HFFc6 (cell line): ENCODE results near the gene APIP. TPM values are rescaled to one million over a fixed set of nuclear protein-coding genes. Genes with fewer than 3 reads are reported as not detected.
"Not testable (repeated sequence)": the region's sequence is repeated elsewhere in the genome, so short reads cannot be mapped to it uniquely, and the experiment has no call there.

Experiments used
- DNase-seq: peaks from one replicate; pipeline ENCODE4 v3.0.0-alpha.2; 2018
- H3K27ac Mint-ChIP-seq: 2 replicates; pipeline ENCODE4 v1.8.0; 2020; ENCODE audit warnings: mild to moderate bottlenecking, mixed read lengths
- H3K27me3 Mint-ChIP-seq: 2 replicates; pipeline ENCODE4 v1.8.0; 2021; ENCODE audit warnings: mild to moderate bottlenecking, moderate library complexity, mixed read lengths; ENCODE audit not compliant: insufficient read depth
- H3K36me3 Mint-ChIP-seq: 2 replicates; pipeline ENCODE4 v1.8.0; 2021; ENCODE audit warnings: low read depth, mixed read lengths
- H3K4me1 Mint-ChIP-seq: 2 replicates; pipeline ENCODE4 v1.8.0; 2020; ENCODE audit warnings: low read depth, mixed read lengths
- H3K4me3 Mint-ChIP-seq: 2 replicates; pipeline ENCODE4 v1.8.0; 2020; ENCODE audit warnings: mild to moderate bottlenecking, moderate library complexity, mixed read lengths
- H3K9me3 Mint-ChIP-seq: 2 replicates; pipeline ENCODE4 v1.8.0; 2020; ENCODE audit warnings: mild to moderate bottlenecking, mixed read lengths
- CTCF ChIP-seq: fragments of 200-600 bp; sonication (generic); IDR thresholded peaks from 2 replicates; pipeline ENCODE4 v1.5.0; 2021; ENCODE audit warnings: antibody characterized with exemption, mild to moderate bottlenecking
- total RNA-seq, 6 experiments: library from RNA; stranded (reverse); fragmentation: NEBNext Ultra II Directional; extraction: Animal tissue kit (Norgen Biotek cat#: 25700); gene quantifications; 2 replicates in 1 of 6; 3 replicates in 5 of 6; pipeline ENCODE4 v1.2.3, GENCODE V29; 2021

Gene APIP
- total RNA-seq, 6 experiments from 2014 or later: 26.6 to 33.3 (median 29.4) TPM

- no peak overlapping the region for H3K4me3 Mint-ChIP-seq
- H3K27ac Mint-ChIP-seq: no peak overlapping the region
- DNase-seq: no peak
- no peaks in the 10 kb centered on the region for H3K27me3 Mint-ChIP-seq
- H3K36me3 Mint-ChIP-seq: no peaks in the 10 kb centered on the region; the same call in 1 of the 2 replicates
- no peak for TF ChIP-seq CTCF
- H3K9me3 Mint-ChIP-seq: peaks cover 8% of the 10 kb centered on the region; the same call in 1 of the 2 replicates
- H3K4me1 Mint-ChIP-seq: no peaks in the 10 kb centered on the region
These were observed 11.7 kb downstream of the APIP start for GRCh38 chr11:34904421-34904955.

- no peaks in the 10 kb centered on the region for H3K4me1 Mint-ChIP-seq
- no peak for DNase-seq
- H3K4me3 Mint-ChIP-seq: no peak overlapping the region
- peaks cover 15% of the 10 kb centered on the region; the same call in 1 of the 2 replicates for H3K9me3 Mint-ChIP-seq
- peaks cover 8% of the 10 kb centered on the region; the same call in 1 of the 2 replicates for H3K36me3 Mint-ChIP-seq
- H3K27ac Mint-ChIP-seq: no peak overlapping the region
- TF ChIP-seq CTCF: no peak
- no peaks in the 10 kb centered on the region for H3K27me3 Mint-ChIP-seq
These were observed 16.6 kb downstream of the APIP start for GRCh38 chr11:34899633-34900016.

- H3K27me3 Mint-ChIP-seq: no peaks in the 10 kb centered on the region
- peaks cover 8% of the 10 kb centered on the region; the same call in 1 of the 2 replicates for H3K36me3 Mint-ChIP-seq
- H3K4me3 Mint-ChIP-seq: no peak overlapping the region
- no peak for DNase-seq
- H3K4me1 Mint-ChIP-seq: no peaks in the 10 kb centered on the region
- peaks cover 15% of the 10 kb centered on the region; the same call in 1 of the 2 replicates for H3K9me3 Mint-ChIP-seq
- TF ChIP-seq CTCF: no peak
- no peak overlapping the region for H3K27ac Mint-ChIP-seq
These were observed 17.7 kb downstream of the APIP start for GRCh38 chr11:34898474-34898873.

GRCh38 chr11:34897171-34897870 lies 18.9 kb downstream of the APIP start:
- peaks cover 15% of the 10 kb centered on the region; the same call in 1 of the 2 replicates for H3K9me3 Mint-ChIP-seq
- H3K27me3 Mint-ChIP-seq: no peaks in the 10 kb centered on the region
- H3K36me3 Mint-ChIP-seq: peaks cover 8% of the 10 kb centered on the region; the same call in 1 of the 2 replicates
- H3K27ac Mint-ChIP-seq: no peak overlapping the region
- H3K4me1 Mint-ChIP-seq: no peaks in the 10 kb centered on the region
- no peak overlapping the region for H3K4me3 Mint-ChIP-seq
- DNase-seq: no peak
- no peak for TF ChIP-seq CTCF

GRCh38 chr11:34896191-34896590 lies 20.0 kb downstream of the APIP start:
- H3K36me3 Mint-ChIP-seq, DNase-seq, H3K4me3 Mint-ChIP-seq, H3K4me1 Mint-ChIP-seq, H3K27ac Mint-ChIP-seq, H3K27me3 Mint-ChIP-seq: not testable (repeated sequence)
- peaks cover 15% of the 10 kb centered on the region; the same call in 1 of the 2 replicates for H3K9me3 Mint-ChIP-seq

- H3K4me3 Mint-ChIP-seq: no peak overlapping the region
- H3K9me3 Mint-ChIP-seq: no peaks in the 10 kb centered on the region
- peaks cover 8% of the 10 kb centered on the region; the same call in 1 of the 2 replicates for H3K36me3 Mint-ChIP-seq
- no peak for DNase-seq
- no peak for TF ChIP-seq CTCF
- H3K27me3 Mint-ChIP-seq: no peaks in the 10 kb centered on the region
- H3K4me1 Mint-ChIP-seq: no peaks in the 10 kb centered on the region
- no peak overlapping the region for H3K27ac Mint-ChIP-seq
These were observed 22.8 kb downstream of the APIP start for GRCh38 chr11:34893416-34893815.
